Parathyroid adenoma (tissue), 2 donors: Measurements from ENCODE around the gene KPNB1.

Experiments
- H2AFZ ChIP-seq: fragments of 300-600 bp; sonication (generic); one replicate; pipeline ENCODE4 v1.7.0; 2017; ENCODE audit warnings: antibody characterized with exemption, mild to moderate bottlenecking
- H3K27ac ChIP-seq: fragments of 300-600 bp; sonication (generic); one replicate; pipeline ENCODE4 v1.7.0; 2017
- H3K27me3 ChIP-seq: fragments of 300-600 bp; sonication (generic); one replicate; pipeline ENCODE4 v1.7.0; 2017; ENCODE audit warnings: low read length; ENCODE audit not compliant: control insufficient read depth, insufficient read depth
- H3K36me3 ChIP-seq: fragments of 300-600 bp; sonication (generic); one replicate; pipeline ENCODE4 v1.7.0; 2017; ENCODE audit warnings: low read length; ENCODE audit not compliant: control insufficient read depth, insufficient read depth
- H3K4me1 ChIP-seq: fragments of 300-600 bp; sonication (generic); one replicate; pipeline ENCODE4 v1.7.0; 2017; ENCODE audit warnings: control low read depth
- H3K4me2 ChIP-seq: fragments of 300-600 bp; sonication (generic); one replicate; pipeline ENCODE4 v1.7.0; 2017; ENCODE audit warnings: low read length
- H3K4me3 ChIP-seq: fragments of 300-600 bp; sonication (generic); one replicate; pipeline ENCODE4 v1.7.0; 2017; ENCODE audit warnings: low read depth, low read length
- H3K79me2 ChIP-seq: fragments of 300-600 bp; sonication (generic); one replicate; pipeline ENCODE4 v1.7.0; 2017; ENCODE audit warnings: control low read depth
- H3K9ac ChIP-seq: fragments of 300-600 bp; sonication (generic); one replicate; pipeline ENCODE4 v1.7.0; 2017; ENCODE audit warnings: mild to moderate bottlenecking
- H3K9me3 ChIP-seq: fragments of 300-600 bp; sonication (generic); one replicate; pipeline ENCODE4 v1.7.0; 2017; ENCODE audit warnings: low read length; ENCODE audit not compliant: control insufficient read depth
- CTCF ChIP-seq: fragments of 300-600 bp; sonication (generic); IDR thresholded peaks from one replicate; pipeline ENCODE4 v1.7.0; 2017; ENCODE audit warnings: antibody characterized with exemption, mild to moderate bottlenecking
- donor health status: primary hyperparathyroidism.

KPNB1 gene

GRCh38 chr17:47634870-47635269, 14.8 kb upstream of the KPNB1 start:
- no peak overlapping the region for H3K4me2 ChIP-seq
- TF ChIP-seq CTCF = no peak
- no peak overlapping the region for H2AFZ ChIP-seq
- no peaks in the 10 kb centered on the region for H3K4me1 ChIP-seq
- H3K79me2 ChIP-seq = no peaks in the 10 kb centered on the region
- H3K4me3 ChIP-seq = no peak overlapping the region
- no peaks in the 10 kb centered on the region for H3K9me3 ChIP-seq
- H3K9ac ChIP-seq = no peak overlapping the region
- H3K27ac ChIP-seq = no peak overlapping the region
- no peaks in the 10 kb centered on the region for H3K36me3 ChIP-seq
- H3K27me3 ChIP-seq = no peaks in the 10 kb centered on the region

- Histone ChIP-seq H3K4me1 (no peaks in the 10 kb centered on the region), H2AFZ (no peak overlapping the region), H3K27me3 (no peaks in the 10 kb centered on the region), H3K36me3 (no peaks in the 10 kb centered on the region), H3K9ac (no peak overlapping the region), H3K9me3 (no peaks in the 10 kb centered on the region), H3K79me2 (no peaks in the 10 kb centered on the region), H3K27ac (no peak overlapping the region), H3K4me3 (no peak overlapping the region), H3K4me2 (no peak overlapping the region)
- no peak for TF ChIP-seq CTCF
Measured at GRCh38 chr17:47635734-47636133, 14.0 kb upstream of the KPNB1 start.

GRCh38 chr17:47636273-47637030, 13.3 kb upstream of the KPNB1 start:
- Histone ChIP-seq H3K79me2 (no peaks in the 10 kb centered on the region), H3K27me3 (no peaks in the 10 kb centered on the region), H3K36me3 (no peaks in the 10 kb centered on the region), H3K9ac (no peak overlapping the region), H2AFZ (no peak overlapping the region), H3K9me3 (no peaks in the 10 kb centered on the region), H3K4me2 (no peak overlapping the region), H3K27ac (no peak overlapping the region), H3K4me1 (no peaks in the 10 kb centered on the region), H3K4me3 (no peak overlapping the region)
- no peak for TF ChIP-seq CTCF

GRCh38 chr17:47638903-47639302, 10.8 kb upstream of the KPNB1 start:
- Histone ChIP-seq H3K27ac (no peak overlapping the region), H3K79me2 (peaks cover 2% of the 10 kb centered on the region), H3K36me3 (no peaks in the 10 kb centered on the region), H2AFZ (no peak overlapping the region), H3K4me3 (no peak overlapping the region), H3K4me2 (no peak overlapping the region), H3K27me3 (no peaks in the 10 kb centered on the region), H3K9me3 (no peaks in the 10 kb centered on the region), H3K4me1 (no peaks in the 10 kb centered on the region), H3K9ac (no peak overlapping the region)
- TF ChIP-seq CTCF = no peak

- no peak overlapping the region for H2AFZ ChIP-seq
- no peak overlapping the region for H3K27ac ChIP-seq
- H3K4me2 ChIP-seq = no peak overlapping the region
- H3K27me3 ChIP-seq = no peaks in the 10 kb centered on the region
- no peaks in the 10 kb centered on the region for H3K9me3 ChIP-seq
- no peak for TF ChIP-seq CTCF
- no peak overlapping the region for H3K9ac ChIP-seq
- no peaks in the 10 kb centered on the region for H3K36me3 ChIP-seq
- peaks cover 2% of the 10 kb centered on the region for H3K79me2 ChIP-seq
- no peak overlapping the region for H3K4me3 ChIP-seq
- H3K4me1 ChIP-seq = no peaks in the 10 kb centered on the region
Measured at GRCh38 chr17:47640076-47640475, 9.6 kb upstream of the KPNB1 start.
